Measurements from ENCODE around the gene BCL2A1. TPM values are rescaled to one million over a fixed set of nuclear protein-coding genes. Genes with fewer than 3 reads are reported as not detected.
"Not testable (repeated sequence)": the region's sequence is repeated elsewhere in the genome, so short reads cannot be mapped to it uniquely, and the experiment has no call there.

Gene BCL2A1
- total RNA-seq: 1 to 10 TPM in 2 of 4 donors, under 1 TPM in 1, not detected in 1; 0.83 to 4.7 (median 2.0) TPM

GRCh38 chr15:79970624-79971434 is at the start of gene BCL2A1:
Gene BCL2A1, minus strand, starts transcription at chr15:79971196. Its CDS starts 77 bp downstream, at chr15:79971119.
- intact Hi-C loops (cut with DNase I): no loop called here
- Histone ChIP-seq H3K4me3 (replicated peaks in 1 of 3) (no peak within 1 kb of the TSS), H3K9me3 (no peaks in the 10 kb centered on the region), H3K36me3 (no peaks in the 10 kb centered on the region), H3K27ac (no peak within 1 kb of the TSS), H3K27me3 (no peaks in the 10 kb centered on the region), H3K4me1 (peaks cover 0 to 3% of the 10 kb centered on the region in 2 donors)
- TF ChIP-seq POLR2A (IDR thresholded peaks at IDR 0.05): no peak
- no peak for TF ChIP-seq CTCF (IDR thresholded peaks at IDR 0.05)
- no peak for DNase-seq
- 48 to 52% methylated on average over 11 of the region's 11 CpGs for WGBS, 2 donors

GRCh38 chr15:80020731-80021130 is 49.7 kb upstream of the BCL2A1 start:
- no peaks in the 10 kb centered on the region for H3K9me3 ChIP-seq
- H3K27me3 ChIP-seq: no peaks in the 10 kb centered on the region
- no peak overlapping the region for H3K27ac ChIP-seq
- DNase-seq: no peak
- WGBS, 2 donors: 83 to 94% methylated on average over 3 of the region's 3 CpGs
- H3K4me1 ChIP-seq: no peaks in the 10 kb centered on the region
- no peak overlapping the region for H3K4me3 ChIP-seq (replicated peaks in 1 of 3)
- TF ChIP-seq CTCF (IDR thresholded peaks at IDR 0.05) (no peak), POLR2A (IDR thresholded peaks at IDR 0.05) (no peak)
- intact Hi-C loops (cut with DNase I): no loop called here
- no peaks in the 10 kb centered on the region for H3K36me3 ChIP-seq

- H3K36me3 ChIP-seq; H3K4me3 ChIP-seq (replicated peaks in 1 of 3); DNase-seq; intact Hi-C loops (cut with DNase I); H3K27me3 ChIP-seq; H3K4me1 ChIP-seq; H3K27ac ChIP-seq; H3K9me3 ChIP-seq: not testable (repeated sequence)
- 89 to 93% methylated on average over 6 of the region's 6 CpGs for WGBS, 2 donors
Measured at GRCh38 chr15:80020149-80020548, 49.2 kb upstream of the BCL2A1 start.

GRCh38 chr15:80019168-80019745 is 48.3 kb upstream of the BCL2A1 start:
- Histone ChIP-seq H3K27ac (no peak overlapping the region), H3K4me1 (no peaks in the 10 kb centered on the region), H3K4me3 (replicated peaks in 1 of 3) (no peak overlapping the region), H3K9me3 (no peaks in the 10 kb centered on the region), H3K27me3 (no peaks in the 10 kb centered on the region), H3K36me3 (no peaks in the 10 kb centered on the region)
- TF ChIP-seq CTCF (IDR thresholded peaks at IDR 0.05) (no peak), POLR2A (IDR thresholded peaks at IDR 0.05) (no peak)
- no peak for DNase-seq
- 93 to 94% methylated on average over 8 of the region's 8 CpGs for WGBS, 2 donors
- intact Hi-C loops (cut with DNase I): no loop called here

- 90 to 94% methylated on average over 8 of the region's 8 CpGs for WGBS, 2 donors
- H3K27me3 ChIP-seq; DNase-seq; H3K27ac ChIP-seq; H3K36me3 ChIP-seq; H3K4me1 ChIP-seq; H3K9me3 ChIP-seq; H3K4me3 ChIP-seq (replicated peaks in 1 of 3); intact Hi-C loops (cut with DNase I): not testable (repeated sequence)
Measured at GRCh38 chr15:80017139-80017538, 46.1 kb upstream of the BCL2A1 start.

- H3K27me3 ChIP-seq; H3K36me3 ChIP-seq; H3K9me3 ChIP-seq; H3K4me3 ChIP-seq (replicated peaks in 1 of 3); H3K27ac ChIP-seq; H3K4me1 ChIP-seq; intact Hi-C loops (cut with DNase I); DNase-seq: not testable (repeated sequence)
- WGBS, 2 donors: 97 to 100% methylated on average over 10 to 26 of the region's 27 CpGs
Measured at GRCh38 chr15:80016506-80016905, 45.5 kb upstream of the BCL2A1 start.
